GM21619 (cell line): ENCODE measurements around the gene CFAP52.
"Not testable (repeated sequence)": the region's sequence is repeated elsewhere in the genome, so short reads cannot be mapped to it uniquely, and the experiment has no call there.

ENCODE experiments used
- ATAC-seq: cut with Tn5 transposase; IDR thresholded peaks from one replicate; pipeline ENCODE4 v1.9.1; 2021; ENCODE audit not compliant: unreplicated experiment

Gene CFAP52

GRCh38 chr17:9576521-9577372 is at the start of gene CFAP52:
Gene CFAP52, plus strand, starts transcription at chr17:9576642. Its CDS starts 54 bp downstream, at chr17:9576696.
- ATAC-seq = no peak

- ATAC-seq = no peak
Observed at GRCh38 chr17:9527788-9528187, 48.7 kb upstream of the CFAP52 start.

GRCh38 chr17:9529033-9529700 is 47.3 kb upstream of the CFAP52 start:
- no peak for ATAC-seq

- no peak for ATAC-seq
Observed at GRCh38 chr17:9531034-9531433, 45.4 kb upstream of the CFAP52 start.

GRCh38 chr17:9532715-9533114 is 43.7 kb upstream of the CFAP52 start:
- no peak for ATAC-seq

GRCh38 chr17:9533441-9533840 is 43.0 kb upstream of the CFAP52 start:
- ATAC-seq = no peak

DNA sequence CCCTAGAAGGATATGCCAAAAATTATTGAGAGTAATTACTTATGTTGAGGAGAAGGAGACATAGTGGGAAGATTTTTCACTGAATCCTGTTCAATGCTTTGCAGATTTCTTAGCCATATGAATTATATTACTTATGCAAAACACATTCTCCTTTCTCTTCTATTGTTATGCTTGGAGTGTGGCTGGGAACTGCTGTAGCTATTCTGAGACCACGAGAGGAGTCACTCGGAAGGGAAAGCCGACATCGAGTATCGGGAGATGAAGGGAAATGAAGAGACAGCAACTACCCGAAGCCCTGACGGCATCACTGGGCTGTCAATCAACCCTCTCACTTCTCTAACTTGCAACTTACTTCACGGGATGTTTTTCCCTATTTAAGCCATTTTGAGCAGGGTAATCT is 40.4 kb upstream of the CFAP52 start:
- ATAC-seq = no peak

DNA sequence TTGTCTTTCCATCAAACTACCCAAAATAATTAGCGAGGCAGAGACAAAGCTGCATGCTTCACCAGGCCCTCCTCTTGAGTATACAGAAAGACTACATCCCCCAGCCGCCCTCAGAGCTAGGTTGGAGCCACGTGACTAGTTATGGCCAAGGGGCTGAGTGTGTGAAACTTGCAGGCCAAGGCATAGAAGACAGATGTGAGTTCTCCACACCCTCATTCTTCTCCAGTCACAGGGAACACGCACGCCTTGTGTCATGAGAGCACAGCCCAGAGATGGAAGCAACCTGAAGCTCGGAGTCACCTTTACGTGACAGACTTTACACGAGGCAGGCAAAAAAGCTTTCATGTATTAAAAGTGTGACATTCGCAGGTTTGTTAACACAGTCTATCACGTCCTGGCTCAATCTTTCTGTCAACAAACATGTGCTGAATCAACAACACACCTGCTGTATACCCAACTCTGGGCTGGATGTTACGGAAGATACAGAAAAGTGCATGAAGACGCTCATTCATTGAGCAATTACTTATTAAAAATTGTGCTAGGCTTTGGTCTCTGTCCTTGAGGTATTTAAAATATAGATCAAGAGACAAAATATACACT is 39.2 kb upstream of the CFAP52 start:
- no peak for ATAC-seq

- ATAC-seq = no peak
Observed at GRCh38 chr17:9538626-9539025, 37.8 kb upstream of the CFAP52 start.

DNA sequence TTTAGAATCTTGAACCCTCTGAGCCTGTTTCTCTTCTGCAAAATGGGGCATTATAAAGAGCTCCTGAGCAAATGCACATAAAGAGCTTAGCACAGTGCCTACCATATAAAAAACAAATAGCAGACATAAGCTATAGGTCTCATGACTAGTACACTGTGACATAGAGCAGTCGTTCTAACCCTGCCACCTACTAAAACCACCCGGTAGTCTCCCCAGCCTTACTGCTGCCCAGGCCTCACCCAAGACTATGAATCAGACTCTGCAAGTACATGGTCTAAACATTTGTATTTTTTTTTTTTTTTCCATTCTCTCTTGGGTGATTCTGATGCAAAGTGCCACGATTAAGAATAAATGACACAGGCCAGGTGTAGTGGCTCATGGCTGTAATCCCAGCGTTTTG is 34.7 kb upstream of the CFAP52 start:
- ATAC-seq = no peak

DNA sequence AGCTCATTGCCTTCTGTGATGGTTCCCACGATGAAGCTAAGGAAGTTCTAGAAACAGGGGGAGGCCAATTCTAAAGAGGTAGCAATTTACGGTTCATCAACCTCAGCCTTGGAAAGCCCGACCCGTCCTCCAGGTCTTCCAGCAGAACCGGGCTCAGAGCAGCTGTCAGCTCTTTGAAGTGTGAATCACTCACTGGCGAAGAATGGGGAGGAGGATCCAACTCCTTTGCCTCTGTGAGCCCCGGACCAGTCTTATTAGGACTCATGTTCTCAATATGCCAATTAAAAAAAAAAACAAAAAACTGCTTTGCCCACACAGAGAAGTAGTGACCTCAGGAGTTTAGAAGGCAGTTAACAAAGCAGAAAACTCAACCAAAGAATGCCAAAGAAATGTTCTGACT is 32.2 kb upstream of the CFAP52 start:
- no peak for ATAC-seq

DNA sequence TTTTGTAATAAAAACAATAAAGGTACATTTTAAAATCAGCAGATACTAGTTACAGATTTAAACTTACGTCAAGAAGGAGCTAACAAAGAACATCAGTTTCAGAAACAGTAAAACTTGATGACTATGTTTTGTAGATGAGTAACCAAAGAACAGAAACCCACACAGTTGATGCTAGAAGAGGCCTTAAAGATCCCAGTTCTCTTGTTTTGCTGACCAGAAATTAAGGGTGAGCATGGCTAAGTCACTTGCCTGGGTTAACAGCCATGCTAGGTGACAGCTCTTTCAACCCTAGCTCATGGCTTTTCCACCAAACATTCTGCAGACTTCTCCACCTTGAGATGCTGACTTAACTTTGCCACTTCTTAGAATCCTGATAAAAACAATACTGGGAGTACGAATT is 27.2 kb upstream of the CFAP52 start:
- ATAC-seq = no peak

DNA sequence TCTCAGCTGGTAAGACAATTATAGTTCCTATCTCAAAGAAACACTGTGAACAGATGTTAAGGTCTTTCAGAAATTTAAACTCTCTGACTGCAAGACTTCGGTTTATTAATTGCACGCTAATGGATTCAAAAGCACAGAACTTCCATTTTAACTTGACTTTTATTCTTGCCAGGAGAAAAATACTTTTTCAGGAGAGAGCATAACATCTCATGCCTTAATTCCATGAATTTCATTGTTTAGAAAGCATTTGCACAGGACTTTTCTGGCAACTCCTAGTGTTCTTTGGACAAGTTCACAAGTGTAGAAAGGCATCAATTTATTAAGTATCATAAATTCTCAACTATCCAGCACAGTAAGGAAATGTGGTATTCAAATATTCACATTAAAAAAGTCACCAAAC is 23.3 kb upstream of the CFAP52 start:
- ATAC-seq = no peak

DNA sequence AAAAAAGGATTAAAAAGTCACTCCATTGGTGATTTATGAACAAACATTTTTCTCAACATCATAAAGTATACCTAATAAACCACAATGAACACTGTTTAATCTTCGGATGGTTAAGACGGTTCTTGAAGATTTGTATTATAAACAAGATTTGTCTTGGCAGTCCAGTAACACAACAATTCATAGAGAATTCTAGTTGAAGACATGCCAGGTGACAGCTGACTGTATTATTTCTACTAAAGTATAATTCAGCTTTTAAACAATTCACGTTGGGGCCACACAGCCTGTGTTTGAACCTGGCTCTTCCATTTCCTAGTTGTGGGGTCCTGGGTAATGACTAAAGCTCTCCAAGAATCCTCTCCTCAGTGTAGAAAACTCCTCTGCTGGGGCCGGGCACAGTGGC is 22.8 kb upstream of the CFAP52 start:
- no peak for ATAC-seq

DNA sequence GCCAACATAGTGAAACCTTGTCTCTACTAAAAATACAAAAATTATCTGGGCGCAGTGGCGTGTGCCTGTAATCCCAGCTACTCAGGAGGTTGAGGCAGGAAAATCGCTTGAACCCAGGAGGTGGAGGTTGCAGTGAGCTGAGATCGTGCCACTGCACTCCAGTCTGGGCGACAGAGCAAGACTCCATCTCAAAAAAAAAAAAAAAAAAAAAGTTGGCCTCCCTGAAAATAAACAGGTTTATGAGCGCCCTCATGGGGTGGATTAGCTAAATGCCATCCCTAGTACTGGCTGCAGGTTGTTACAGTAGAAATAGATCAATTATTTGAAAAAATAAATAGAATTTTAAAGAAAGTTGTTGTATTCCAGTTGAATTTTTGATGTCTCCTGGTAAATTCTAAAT is 21.7 kb upstream of the CFAP52 start:
- not testable (repeated sequence) for ATAC-seq

- ATAC-seq = no peak
Observed at GRCh38 chr17:9557161-9557755, 19.2 kb upstream of the CFAP52 start.

- no peak for ATAC-seq
Observed at GRCh38 chr17:9557857-9558256, 18.6 kb upstream of the CFAP52 start.

DNA sequence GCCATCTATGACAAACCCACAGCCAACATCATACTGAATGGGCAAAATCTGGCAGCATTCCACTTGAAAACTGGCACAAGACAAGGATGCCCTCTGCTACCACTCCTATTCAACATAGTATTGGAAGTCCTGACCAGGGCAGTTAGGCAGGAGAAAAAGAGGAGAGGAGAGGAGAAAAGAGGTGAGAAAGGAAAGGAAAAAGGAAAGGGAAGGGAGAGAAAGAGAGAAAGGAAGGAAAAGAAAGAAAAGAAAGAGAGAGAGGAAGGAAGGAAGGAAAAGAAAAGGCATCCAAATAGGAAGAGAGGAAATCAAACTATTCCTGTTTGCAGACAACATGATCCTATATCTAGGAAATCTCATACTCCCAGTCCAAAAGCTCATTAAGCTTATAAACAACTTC is 12.3 kb upstream of the CFAP52 start:
- ATAC-seq = no peak

DNA sequence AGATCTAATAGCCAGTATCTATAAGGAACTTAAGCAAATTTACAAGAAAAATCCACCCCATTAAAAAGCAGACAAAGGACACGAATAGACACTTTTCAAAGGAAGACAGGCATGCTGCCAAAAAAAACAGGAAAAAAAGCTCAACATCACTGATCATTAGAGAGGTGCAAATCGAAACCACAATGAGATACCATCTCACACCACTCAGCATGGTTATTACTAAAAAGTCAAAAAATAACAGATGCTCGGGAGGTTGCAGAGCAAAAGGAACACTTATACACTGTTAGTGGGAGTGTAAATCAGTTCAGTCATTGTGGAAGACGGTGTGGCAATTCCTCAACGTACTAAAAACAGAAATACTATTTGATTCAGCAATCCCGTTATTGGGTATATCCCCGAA is 10.4 kb upstream of the CFAP52 start:
- no peak for ATAC-seq

- ATAC-seq = not testable (repeated sequence)
Observed at GRCh38 chr17:9566739-9567138, 9.7 kb upstream of the CFAP52 start.

DNA sequence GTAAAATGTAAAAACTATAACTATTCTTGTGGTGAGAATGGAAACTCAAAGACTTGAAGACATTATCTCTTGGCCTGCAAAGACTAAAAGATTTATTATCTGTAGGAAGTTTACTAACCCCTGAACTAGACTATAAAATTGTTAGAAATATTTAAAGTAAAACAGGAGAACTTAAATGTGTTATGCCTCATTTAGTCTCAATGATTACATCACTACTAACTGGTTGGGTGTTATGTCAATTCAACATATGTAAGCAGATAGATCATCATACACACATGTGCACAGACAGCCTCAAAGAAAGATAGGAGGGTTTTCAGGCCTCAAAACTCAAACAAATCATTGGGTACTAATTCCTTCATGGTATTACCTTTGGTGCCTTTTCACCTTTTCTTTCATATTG is 8.4 kb upstream of the CFAP52 start:
- no peak for ATAC-seq
